ENCODE results near the gene SMPD3.

SMPD3 gene

GRCh38 chr16:68403704-68404103 is 44.6 kb downstream of the SMPD3 start:
- H4K20me1 ChIP-seq (ENCODE audit: insufficient read depth, low read length) = no peaks in the 10 kb centered on the region
- no peaks in the 10 kb centered on the region for H3K79me2 ChIP-seq (ENCODE audit: low read length)
- no peak overlapping the region for H3K4me2 ChIP-seq (ENCODE audit: low read length)
- no peak overlapping the region for H2AFZ ChIP-seq (ENCODE audit: low read depth, low read length)
- no peaks in the 10 kb centered on the region for H3K27me3 ChIP-seq (ENCODE audit: low read depth, low read length)
- no peaks in the 10 kb centered on the region for H3K36me3 ChIP-seq (replicated peaks; ENCODE audit: low read depth, low read length)
- TF ChIP-seq CTCF (IDR thresholded peaks at IDR 0.05; ENCODE audit: low read depth, low read length) (no peak), EZH2phosphoT487 (IDR thresholded peaks at IDR 0.05; ENCODE audit: low read depth) (no peak)
- no peak overlapping the region for H3K4me3 ChIP-seq (ENCODE audit: low read length)
- H3K9me3 ChIP-seq (ENCODE audit: insufficient read depth, low read length) = no peaks in the 10 kb centered on the region
- H3K4me1 ChIP-seq (ENCODE audit: low read length) = peaks cover 7% of the 10 kb centered on the region
- no peak overlapping the region for H3K27ac ChIP-seq (ENCODE audit: low read length)
- H3K9ac ChIP-seq (ENCODE audit: low read length) = no peak overlapping the region

- no peak overlapping the region for H3K4me3 ChIP-seq (ENCODE audit: low read length)
- H3K27ac ChIP-seq (ENCODE audit: low read length) = no peak overlapping the region
- H3K9me3 ChIP-seq (ENCODE audit: insufficient read depth, low read length) = no peaks in the 10 kb centered on the region
- H3K27me3 ChIP-seq (ENCODE audit: low read depth, low read length) = no peaks in the 10 kb centered on the region
- no peaks in the 10 kb centered on the region for H3K36me3 ChIP-seq (replicated peaks; ENCODE audit: low read depth, low read length)
- H3K4me2 ChIP-seq (ENCODE audit: low read length) = no peak overlapping the region
- H3K9ac ChIP-seq (ENCODE audit: low read length) = no peak overlapping the region
- no peak overlapping the region for H2AFZ ChIP-seq (ENCODE audit: low read depth, low read length)
- TF ChIP-seq EZH2phosphoT487 (IDR thresholded peaks at IDR 0.05; ENCODE audit: low read depth) (no peak), CTCF (IDR thresholded peaks at IDR 0.05; ENCODE audit: low read depth, low read length) (no peak)
- peaks cover 7% of the 10 kb centered on the region for H3K4me1 ChIP-seq (ENCODE audit: low read length)
- no peaks in the 10 kb centered on the region for H3K79me2 ChIP-seq (ENCODE audit: low read length)
- no peaks in the 10 kb centered on the region for H4K20me1 ChIP-seq (ENCODE audit: insufficient read depth, low read length)
Measured at GRCh38 chr16:68403177-68403576, 45.1 kb downstream of the SMPD3 start.

GRCh38 chr16:68402748-68403040 is 45.6 kb downstream of the SMPD3 start:
- Histone ChIP-seq H3K79me2 (ENCODE audit: low read length) (no peaks in the 10 kb centered on the region), H3K36me3 (replicated peaks; ENCODE audit: low read depth, low read length) (no peaks in the 10 kb centered on the region), H3K9me3 (ENCODE audit: insufficient read depth, low read length) (no peaks in the 10 kb centered on the region), H3K27ac (ENCODE audit: low read length) (no peak overlapping the region), H3K4me3 (ENCODE audit: low read length) (no peak overlapping the region), H3K4me2 (ENCODE audit: low read length) (no peak overlapping the region), H3K27me3 (ENCODE audit: low read depth, low read length) (no peaks in the 10 kb centered on the region), H4K20me1 (ENCODE audit: insufficient read depth, low read length) (no peaks in the 10 kb centered on the region), H3K4me1 (ENCODE audit: low read length) (peaks cover 7% of the 10 kb centered on the region), H2AFZ (ENCODE audit: low read depth, low read length) (no peak overlapping the region), H3K9ac (ENCODE audit: low read length) (no peak overlapping the region)
- TF ChIP-seq EZH2phosphoT487 (IDR thresholded peaks at IDR 0.05; ENCODE audit: low read depth) (no peak), CTCF (IDR thresholded peaks at IDR 0.05; ENCODE audit: low read depth, low read length) (no peak)

- no peaks in the 10 kb centered on the region for H3K36me3 ChIP-seq (replicated peaks; ENCODE audit: low read depth, low read length)
- no peak overlapping the region for H3K9ac ChIP-seq (ENCODE audit: low read length)
- H3K4me2 ChIP-seq (ENCODE audit: low read length) = no peak overlapping the region
- no peak for TF ChIP-seq EZH2phosphoT487 (IDR thresholded peaks at IDR 0.05; ENCODE audit: low read depth)
- TF ChIP-seq CTCF (IDR thresholded peaks at IDR 0.05; ENCODE audit: low read depth, low read length) = no peak
- H3K9me3 ChIP-seq (ENCODE audit: insufficient read depth, low read length) = no peaks in the 10 kb centered on the region
- H2AFZ ChIP-seq (ENCODE audit: low read depth, low read length) = no peak overlapping the region
- H3K27me3 ChIP-seq (ENCODE audit: low read depth, low read length) = no peaks in the 10 kb centered on the region
- H3K79me2 ChIP-seq (ENCODE audit: low read length) = no peaks in the 10 kb centered on the region
- no peak overlapping the region for H3K27ac ChIP-seq (ENCODE audit: low read length)
- H4K20me1 ChIP-seq (ENCODE audit: insufficient read depth, low read length) = no peaks in the 10 kb centered on the region
- H3K4me1 ChIP-seq (ENCODE audit: low read length) = peaks cover 7% of the 10 kb centered on the region
- H3K4me3 ChIP-seq (ENCODE audit: low read length) = no peak overlapping the region
Measured at GRCh38 chr16:68401871-68402747, 46.2 kb downstream of the SMPD3 start.
